ENCODE measurements around the gene PDE4A.
A peak's percentile ranks its signal among the peaks of the same experiment; 100 is the strongest.
"Not testable (repeated sequence)": the region's sequence is repeated elsewhere in the genome, so short reads cannot be mapped to it uniquely, and the experiment has no call there.

Gene PDE4A

GRCh38 chr19:10430505-10431253 lies 10.3 kb downstream of the PDE4A start:
- DNase-seq = no peak

GRCh38 chr19:10431254-10431942 lies 11.1 kb downstream of the PDE4A start:
- no peak for DNase-seq

- DNase-seq = no peak
These were observed 11.8 kb downstream of the PDE4A start for GRCh38 chr19:10431943-10432735.

DNA sequence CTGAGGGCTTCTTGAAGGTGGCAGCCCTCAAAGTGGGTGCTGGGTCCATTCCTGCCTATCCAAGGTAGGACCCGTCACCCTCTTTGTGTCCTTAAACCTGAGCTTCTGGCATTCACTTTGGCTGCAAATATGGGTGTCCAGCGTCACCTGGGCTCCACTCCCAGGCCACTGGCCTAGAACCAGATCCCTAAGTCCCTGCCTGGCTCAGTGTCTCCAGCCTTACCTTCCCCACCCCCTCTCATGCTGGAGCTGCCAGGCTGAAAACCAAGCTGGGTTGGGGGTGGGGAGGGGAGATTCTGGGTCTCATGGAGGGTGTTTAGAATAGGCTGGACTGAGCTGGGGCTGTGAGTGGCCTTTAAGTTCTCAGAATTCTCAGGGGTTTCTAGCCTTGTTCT lies 12.4 kb downstream of the PDE4A start:
- no peak for DNase-seq

DNA sequence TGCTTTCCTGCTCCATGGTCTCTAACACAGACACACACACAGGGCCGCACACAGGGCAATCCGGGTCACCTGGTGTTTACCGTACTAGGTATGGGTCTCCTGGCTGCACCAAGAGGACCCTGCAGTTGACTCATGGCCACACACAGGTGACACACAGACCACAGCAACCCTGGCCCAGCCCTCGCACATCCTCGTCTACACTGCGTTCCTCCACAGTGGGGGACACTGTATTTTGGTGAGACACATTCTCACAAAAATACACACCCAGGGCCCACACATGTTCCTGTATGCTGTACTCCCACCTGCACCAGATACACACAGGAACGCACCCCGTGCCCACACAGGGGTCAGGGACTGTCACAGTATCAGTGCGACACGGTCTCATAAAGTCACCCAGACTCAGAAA lies 12.8 kb downstream of the PDE4A start:
- DNase-seq = no peak

DNA sequence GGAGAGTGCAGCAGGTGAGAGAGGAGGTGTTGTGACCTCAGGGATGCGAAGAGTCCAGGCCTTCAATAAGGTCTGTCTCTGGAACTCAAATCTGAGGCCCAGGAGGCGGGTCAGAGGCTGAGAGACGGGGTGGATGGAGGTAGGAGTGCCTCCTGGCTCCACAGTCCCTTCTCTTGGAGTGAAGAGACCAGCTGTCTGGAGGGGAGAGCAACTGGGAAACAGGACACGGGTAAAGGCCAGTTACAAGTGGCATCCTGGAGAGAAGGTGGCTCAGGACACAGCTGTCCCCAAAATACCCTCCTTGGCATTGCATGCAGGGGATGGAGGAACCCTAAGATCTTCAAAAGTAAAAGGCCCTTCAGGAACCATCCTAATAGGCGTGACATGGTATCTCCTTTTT lies 19.2 kb downstream of the PDE4A start:
- DNase-seq = no peak

- no peak for DNase-seq
These were observed 22.4 kb downstream of the PDE4A start for GRCh38 chr19:10442698-10443097.

- no peak for DNase-seq
These were observed 28.7 kb downstream of the PDE4A start for GRCh38 chr19:10449037-10449436.

DNA sequence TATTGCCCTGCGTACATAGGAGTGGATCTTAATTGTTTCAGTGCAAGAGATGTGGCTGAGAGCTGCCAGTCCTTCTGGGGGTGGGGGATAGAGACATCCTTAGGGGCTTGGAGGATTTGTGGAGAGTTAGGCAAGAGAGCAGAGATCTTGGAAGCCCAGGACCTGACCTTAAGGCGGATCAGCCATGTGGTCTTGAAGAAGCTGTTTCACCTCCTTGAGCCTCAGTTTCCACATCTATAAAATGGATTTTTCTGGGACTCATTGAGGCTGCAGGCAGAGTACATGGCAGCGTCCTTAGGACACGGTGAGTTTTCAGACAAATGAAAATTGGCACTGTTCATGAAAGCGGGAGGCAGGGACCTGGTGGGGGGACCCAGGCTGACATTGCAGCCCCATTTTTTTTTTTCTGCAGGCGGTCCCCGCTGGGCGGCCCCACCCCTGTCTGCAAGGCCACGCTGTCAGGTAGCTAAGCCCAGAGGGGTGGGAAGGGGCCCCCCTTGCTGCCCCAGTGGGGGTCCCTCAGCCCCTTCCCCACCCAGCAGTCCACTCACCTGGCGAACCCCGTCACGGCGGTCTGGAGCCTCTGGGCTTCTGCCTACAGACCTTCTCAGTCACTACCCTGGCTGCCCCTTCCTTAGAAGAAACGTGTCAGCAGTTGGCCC lies 30.0 kb downstream of the PDE4A start:
- no peak for DNase-seq

DNA sequence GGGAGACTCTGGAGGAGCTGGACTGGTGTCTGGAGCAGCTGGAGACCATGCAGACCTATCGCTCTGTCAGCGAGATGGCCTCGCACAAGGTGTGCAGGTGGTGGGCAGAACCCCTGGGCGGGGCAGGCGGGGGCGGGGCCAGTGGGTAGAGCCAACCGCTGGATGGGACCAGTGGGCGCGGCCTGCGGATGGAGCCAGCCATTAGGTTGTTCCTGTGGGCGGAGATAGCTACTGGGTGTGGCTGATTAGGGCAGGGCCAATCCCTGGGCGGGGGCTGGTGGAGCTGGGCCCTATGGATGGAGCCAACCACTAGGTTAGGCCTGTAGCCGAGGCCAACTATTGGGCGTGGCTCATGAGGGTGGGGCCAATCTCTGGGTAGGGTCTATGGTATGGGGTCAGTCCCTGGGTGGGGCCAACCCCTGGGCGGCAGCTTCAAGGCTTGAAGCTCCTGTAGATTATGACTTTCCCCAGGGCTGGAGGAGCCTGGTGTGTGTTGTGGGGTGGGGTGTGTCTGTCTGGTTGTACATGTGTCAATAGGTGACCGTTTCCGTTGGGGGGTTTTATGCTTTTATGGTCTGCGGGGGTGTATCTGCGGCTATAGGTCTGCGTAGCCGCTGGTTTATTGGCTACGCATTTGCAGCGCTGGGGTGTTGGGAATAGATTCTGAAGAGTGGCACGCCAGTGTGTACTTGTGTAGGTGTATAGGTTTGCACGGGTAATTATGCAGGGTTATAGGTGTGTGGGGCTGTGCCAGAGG lies 30.7 kb downstream of the PDE4A start:
- DNase-seq = no peak

DNA sequence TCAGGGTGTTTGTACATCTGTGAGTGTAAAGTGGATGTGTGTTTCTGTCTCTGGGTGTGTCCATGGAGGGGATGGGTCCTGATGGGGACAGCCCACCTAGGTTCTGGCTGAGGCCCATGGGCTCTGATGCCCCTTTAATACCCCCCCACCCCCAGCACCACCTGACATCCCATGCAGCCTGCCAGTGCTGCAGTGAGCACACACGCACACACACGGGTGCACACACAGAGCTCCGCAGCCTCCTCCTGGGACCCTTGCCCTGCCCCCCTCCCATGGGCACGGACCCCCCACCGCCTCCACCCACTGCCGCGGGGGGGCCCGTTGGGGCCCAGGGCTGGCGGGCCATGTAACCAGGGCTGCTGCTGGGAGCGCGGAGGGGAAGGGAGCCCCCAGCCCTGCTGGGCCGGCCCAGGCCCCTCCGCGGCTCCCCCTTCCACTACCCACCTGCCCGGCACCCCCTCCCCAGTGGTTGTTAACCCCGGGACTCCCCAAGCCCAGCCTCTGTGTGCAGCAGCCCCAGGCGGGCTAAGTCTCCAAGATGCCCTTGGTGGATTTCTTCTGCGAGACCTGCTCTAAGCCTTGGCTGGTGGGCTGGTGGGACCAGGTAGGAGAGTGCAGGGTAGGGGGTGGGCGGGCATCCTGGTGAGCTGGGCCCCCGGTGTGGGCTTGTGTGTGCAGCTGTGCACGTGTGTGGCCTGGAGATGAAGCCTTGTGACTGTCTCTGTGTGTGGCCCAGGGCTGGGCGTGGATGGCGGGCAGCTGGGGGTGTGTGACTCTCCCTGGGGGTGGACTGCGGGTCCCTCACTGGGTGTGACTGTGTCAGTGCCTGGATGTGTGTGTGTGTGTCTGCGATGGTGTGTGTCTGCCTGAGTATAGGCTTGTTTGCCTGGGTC lies 32.6 kb downstream of the PDE4A start:
- no peak for DNase-seq

- no peak for DNase-seq
These were observed 33.5 kb downstream of the PDE4A start for GRCh38 chr19:10453852-10454251.

GRCh38 chr19:10454267-10454666 lies 33.9 kb downstream of the PDE4A start:
- no peak for DNase-seq

DNA sequence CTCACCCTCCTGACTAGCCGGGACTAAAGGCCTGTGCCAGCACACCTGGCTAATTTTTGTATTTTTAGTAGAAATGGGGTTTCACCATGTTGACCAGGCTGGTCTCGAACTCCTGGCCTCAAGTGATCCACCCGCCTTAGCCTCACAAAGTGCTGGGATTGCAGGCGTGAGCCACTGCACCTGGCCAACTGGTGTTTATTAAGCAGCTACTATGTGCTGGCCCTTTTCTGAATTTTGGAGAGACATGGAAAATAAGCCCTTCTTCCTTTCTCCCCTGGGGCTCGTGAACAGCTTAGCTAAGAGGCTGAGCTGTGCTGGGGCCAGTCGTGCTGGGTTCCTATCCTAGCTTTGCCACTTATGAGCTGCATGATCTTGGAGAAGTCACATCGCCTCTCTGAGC lies 38.4 kb downstream of the PDE4A start:
- not testable (repeated sequence) for DNase-seq

- DNase-seq = no peak
These were observed 40.3 kb downstream of the PDE4A start for GRCh38 chr19:10460714-10461046.

DNA sequence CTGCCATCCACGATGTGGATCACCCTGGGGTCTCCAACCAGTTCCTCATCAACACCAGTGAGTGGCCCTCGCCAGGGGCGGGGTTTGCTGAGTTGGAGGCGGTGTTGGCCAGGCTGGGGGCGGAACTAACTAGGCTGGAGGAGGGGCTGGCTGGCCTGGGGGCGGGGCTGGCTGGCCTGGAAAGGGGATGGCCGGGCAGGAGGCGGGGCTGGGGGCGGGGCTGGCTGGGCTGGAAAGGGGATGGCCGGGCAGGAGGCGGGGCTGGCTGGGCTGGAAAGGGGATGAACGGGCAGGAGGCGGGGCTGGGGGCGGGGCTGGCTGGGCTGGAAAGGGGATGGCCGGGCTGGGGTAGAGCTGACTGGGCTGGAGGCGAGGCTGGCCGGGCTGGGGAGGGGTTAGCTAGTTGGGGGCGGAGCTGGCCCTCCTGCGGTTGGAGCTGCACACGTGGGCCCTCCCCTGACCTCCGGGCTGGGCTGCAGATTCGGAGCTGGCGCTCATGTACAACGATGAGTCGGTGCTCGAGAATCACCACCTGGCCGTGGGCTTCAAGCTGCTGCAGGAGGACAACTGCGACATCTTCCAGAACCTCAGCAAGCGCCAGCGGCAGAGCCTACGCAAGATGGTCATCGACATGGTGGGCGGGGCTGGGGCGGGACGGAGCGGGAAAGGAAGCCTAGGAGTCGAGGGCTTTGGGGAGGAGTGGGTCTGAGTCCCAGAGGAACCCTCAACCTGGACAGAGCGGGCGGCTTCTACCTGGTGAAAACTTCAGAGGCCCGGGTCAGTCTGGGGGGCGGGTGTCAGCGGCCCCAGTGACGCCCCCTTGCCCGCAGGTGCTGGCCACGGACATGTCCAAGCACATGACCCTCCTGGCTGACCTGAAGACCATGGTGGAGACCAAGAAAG lies 41.0 kb downstream of the PDE4A start:
- peak; percentile 55 for DNase-seq

DNA sequence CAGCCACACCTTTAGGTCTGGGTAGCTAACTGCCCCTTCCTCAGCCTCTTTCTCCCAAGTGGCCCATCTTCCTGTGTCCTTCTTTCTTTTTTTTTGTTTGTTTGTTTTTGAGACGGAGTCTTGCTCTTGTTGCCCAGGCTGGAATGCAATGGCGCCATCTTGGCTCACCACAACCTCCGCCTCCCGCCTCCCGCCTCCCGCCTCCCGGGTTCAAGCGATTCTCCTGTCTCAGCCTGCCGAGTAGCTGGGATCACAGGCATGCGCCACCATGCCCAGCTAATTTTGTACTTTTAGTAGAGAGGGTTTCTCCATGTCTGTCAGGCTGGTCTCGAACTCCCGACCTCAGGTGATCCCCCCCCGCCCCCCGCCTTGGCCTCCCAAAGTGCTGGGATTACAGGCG lies 41.7 kb downstream of the PDE4A start:
- DNase-seq = not testable (repeated sequence)

DNA sequence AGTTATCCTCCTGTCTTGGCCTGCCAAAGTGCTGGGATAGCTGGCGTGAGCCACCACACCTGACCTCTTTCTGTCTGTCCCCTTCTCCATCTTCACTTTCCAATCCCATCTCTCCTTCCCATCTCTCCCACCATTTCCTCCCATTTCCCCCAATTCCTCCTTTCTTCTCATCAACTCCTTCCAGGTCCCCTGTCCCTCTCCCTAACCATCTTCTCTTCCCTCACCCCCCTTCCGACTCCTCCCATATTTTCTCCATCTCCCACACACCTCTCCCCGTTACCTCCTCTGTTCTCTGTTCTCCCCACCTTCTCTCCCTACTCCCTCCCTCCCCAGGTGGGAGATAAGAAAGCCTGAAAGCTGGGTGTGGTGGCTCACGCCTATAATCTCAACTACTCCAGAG lies 42.2 kb downstream of the PDE4A start:
- DNase-seq = no peak

DNA sequence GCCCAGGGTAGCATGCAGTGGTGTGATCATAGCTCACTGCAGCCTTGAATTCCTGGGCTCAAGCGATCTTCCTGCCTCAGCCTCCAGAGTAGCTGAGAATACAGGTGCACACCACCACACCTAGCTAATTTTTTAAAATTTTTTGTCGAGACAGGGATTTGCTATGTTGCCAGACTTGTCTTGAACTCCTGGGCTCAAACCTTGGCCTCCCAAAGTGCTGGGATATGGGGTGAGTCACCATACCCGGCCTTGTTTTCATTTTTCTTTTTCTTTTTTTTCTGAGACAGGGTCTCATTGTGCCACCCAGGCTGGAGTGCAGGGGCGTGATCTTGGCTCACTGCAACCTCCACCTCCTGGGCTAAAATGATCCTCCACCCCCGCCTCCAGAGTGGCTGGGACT lies 44.1 kb downstream of the PDE4A start:
- no peak for DNase-seq

- no peak for DNase-seq
These were observed 46.9 kb downstream of the PDE4A start for GRCh38 chr19:10467104-10467706.

Measured in NCI-H1092 (cell line).